ENCODE results near the gene FABP3. TPM values are rescaled to one million over a fixed set of nuclear protein-coding genes. Genes with fewer than 3 reads are reported as not detected.

Gene FABP3
- total RNA-seq, 1 experiment from 2014 or later, result 0.49 TPM

DNA sequence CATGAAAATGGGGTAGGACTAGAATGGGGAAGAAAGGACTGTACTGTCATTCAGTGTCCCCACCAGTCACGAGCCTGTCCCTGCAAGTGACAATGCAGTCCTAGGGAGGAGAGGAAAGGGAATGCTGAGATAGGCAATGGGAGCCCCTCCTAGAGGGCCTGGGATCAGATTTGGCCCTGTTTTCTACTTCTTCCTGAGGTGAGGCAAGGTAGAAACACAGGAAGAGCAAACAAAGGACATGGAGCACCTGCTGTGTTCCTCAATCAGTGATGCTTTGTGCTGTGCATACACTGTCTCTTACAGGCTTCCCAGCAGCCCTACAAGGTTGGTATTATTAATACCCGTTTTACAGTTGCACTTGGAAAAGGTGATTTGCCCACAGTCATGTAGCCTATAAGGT, 6.1 kb downstream of the FABP3 start:
- Histone ChIP-seq H3K4me3 (ENCODE audit: low read depth in 2 of 2, low read length in 2 of 2) (no peak overlapping the region), H3K27ac (ENCODE audit: low read length) (no peak overlapping the region), H3K4me1 (ENCODE audit: control insufficient read depth, insufficient read depth, low read length) (no peaks in the 10 kb centered on the region), H3K9me3 (ENCODE audit: control insufficient read depth, insufficient read depth, low read depth, low read length) (no peaks in the 10 kb centered on the region), H3K27me3 (ENCODE audit: control insufficient read depth, insufficient read depth, low read length) (no peaks in the 10 kb centered on the region), H3K36me3 (ENCODE audit: control insufficient read depth, insufficient read depth, low read length) (no peaks in the 10 kb centered on the region)
- in situ Hi-C loops (cut with HindIII; ENCODE audit: low pct_unique_long_range_greater_than_20kb, low sequenced_read_pairs) (no loop called here), intact Hi-C loops (cut with micrococcal nuclease; ENCODE audit: unreplicated experiment) (no loop called here)
- no peak for DNase-seq (ENCODE audit: low read depth, low spot score)
- no TSS peak for BruUV-seq (replicated peaks)
- ChIA-PET POLR2A (no interaction called here), CTCF (no interaction called here)
- ATAC-seq, result no peak
- TF ChIP-seq, protein P1, sequence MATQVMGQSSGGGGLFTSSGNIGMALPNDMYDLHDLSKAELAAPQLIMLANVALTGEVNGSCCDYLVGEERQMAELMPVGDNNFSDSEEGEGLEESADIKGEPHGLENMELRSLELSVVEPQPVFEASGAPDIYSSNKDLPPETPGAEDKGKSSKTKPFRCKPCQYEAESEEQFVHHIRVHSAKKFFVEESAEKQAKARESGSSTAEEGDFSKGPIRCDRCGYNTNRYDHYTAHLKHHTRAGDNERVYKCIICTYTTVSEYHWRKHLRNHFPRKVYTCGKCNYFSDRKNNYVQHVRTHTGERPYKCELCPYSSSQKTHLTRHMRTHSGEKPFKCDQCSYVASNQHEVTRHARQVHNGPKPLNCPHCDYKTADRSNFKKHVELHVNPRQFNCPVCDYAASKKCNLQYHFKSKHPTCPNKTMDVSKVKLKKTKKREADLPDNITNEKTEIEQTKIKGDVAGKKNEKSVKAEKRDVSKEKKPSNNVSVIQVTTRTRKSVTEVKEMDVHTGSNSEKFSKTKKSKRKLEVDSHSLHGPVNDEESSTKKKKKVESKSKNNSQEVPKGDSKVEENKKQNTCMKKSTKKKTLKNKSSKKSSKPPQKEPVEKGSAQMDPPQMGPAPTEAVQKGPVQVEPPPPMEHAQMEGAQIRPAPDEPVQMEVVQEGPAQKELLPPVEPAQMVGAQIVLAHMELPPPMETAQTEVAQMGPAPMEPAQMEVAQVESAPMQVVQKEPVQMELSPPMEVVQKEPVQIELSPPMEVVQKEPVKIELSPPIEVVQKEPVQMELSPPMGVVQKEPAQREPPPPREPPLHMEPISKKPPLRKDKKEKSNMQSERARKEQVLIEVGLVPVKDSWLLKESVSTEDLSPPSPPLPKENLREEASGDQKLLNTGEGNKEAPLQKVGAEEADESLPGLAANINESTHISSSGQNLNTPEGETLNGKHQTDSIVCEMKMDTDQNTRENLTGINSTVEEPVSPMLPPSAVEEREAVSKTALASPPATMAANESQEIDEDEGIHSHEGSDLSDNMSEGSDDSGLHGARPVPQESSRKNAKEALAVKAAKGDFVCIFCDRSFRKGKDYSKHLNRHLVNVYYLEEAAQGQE (IDR thresholded peaks at IDR 0.05; ENCODE audit: insufficient read depth in 1 of 2, low read depth in 2 of 2, low read length in 1 of 2), result no peak
- TF ChIP-seq, protein P2, sequence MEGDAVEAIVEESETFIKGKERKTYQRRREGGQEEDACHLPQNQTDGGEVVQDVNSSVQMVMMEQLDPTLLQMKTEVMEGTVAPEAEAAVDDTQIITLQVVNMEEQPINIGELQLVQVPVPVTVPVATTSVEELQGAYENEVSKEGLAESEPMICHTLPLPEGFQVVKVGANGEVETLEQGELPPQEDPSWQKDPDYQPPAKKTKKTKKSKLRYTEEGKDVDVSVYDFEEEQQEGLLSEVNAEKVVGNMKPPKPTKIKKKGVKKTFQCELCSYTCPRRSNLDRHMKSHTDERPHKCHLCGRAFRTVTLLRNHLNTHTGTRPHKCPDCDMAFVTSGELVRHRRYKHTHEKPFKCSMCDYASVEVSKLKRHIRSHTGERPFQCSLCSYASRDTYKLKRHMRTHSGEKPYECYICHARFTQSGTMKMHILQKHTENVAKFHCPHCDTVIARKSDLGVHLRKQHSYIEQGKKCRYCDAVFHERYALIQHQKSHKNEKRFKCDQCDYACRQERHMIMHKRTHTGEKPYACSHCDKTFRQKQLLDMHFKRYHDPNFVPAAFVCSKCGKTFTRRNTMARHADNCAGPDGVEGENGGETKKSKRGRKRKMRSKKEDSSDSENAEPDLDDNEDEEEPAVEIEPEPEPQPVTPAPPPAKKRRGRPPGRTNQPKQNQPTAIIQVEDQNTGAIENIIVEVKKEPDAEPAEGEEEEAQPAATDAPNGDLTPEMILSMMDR (IDR thresholded peaks at IDR 0.05), result no peak
- TF ChIP-seq TCF7L2 (IDR thresholded peaks at IDR 0.05; ENCODE audit: low read depth, low read length) (no peak), POLR2AphosphoS5 (IDR thresholded peaks at IDR 0.05; ENCODE audit: low read depth, low read length) (no peak), SIN3A (IDR thresholded peaks at IDR 0.05; ENCODE audit: borderline replicate concordance, insufficient read depth, low read depth, low read length) (no peak)

DNA sequence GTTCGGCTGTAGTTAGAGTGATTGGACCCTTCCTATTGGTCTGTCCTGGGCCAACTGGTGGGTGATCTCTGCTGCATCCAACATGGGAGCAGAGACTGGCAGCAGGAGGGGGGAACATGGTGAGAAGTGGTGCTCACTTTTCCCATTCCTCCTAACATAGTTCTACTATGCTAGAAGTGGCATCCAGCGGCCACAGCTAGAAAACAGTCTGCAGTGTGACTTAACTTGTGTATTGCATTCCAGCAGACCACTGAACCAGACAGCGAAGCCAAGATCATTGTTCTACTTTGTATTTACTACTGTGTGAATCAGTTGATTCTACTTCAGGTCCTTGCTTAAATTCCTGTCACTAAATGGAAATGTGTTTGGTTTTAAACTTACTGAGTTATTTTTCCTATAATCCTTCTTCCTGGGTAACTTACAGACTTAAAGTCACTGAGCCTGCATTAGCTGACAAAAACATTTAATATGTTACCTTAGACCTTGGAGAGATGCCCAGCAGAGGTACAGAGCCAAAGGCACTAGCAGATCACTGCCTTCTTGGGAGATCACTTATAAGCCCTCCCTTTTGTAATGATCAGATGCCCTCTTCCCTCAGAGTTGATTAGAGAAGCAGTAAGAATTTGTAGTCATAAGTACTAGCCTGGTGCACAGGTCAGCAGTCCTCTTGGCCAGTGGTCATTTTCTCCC, 8.2 kb downstream of the FABP3 start:
- Histone ChIP-seq H3K4me3 (ENCODE audit: low read depth in 2 of 2, low read length in 2 of 2) (no peak overlapping the region), H3K27me3 (ENCODE audit: control insufficient read depth, insufficient read depth, low read length) (no peaks in the 10 kb centered on the region), H3K36me3 (ENCODE audit: control insufficient read depth, insufficient read depth, low read length) (no peaks in the 10 kb centered on the region), H3K27ac (ENCODE audit: low read length) (no peak overlapping the region), H3K4me1 (ENCODE audit: control insufficient read depth, insufficient read depth, low read length) (no peaks in the 10 kb centered on the region), H3K9me3 (ENCODE audit: control insufficient read depth, insufficient read depth, low read depth, low read length) (no peaks in the 10 kb centered on the region)
- in situ Hi-C loops (cut with HindIII; ENCODE audit: low pct_unique_long_range_greater_than_20kb, low sequenced_read_pairs) (no loop called here), intact Hi-C loops (cut with micrococcal nuclease; ENCODE audit: unreplicated experiment) (no loop called here)
- ATAC-seq (no peak), DNase-seq (ENCODE audit: low read depth, low spot score) (no peak)
- ChIA-PET POLR2A (no interaction called here), CTCF (no interaction called here)
- no TSS peak for BruUV-seq (replicated peaks)
- TF ChIP-seq POLR2AphosphoS5 (IDR thresholded peaks at IDR 0.05; ENCODE audit: low read depth, low read length), result no peak
- TF ChIP-seq, protein P2 (IDR thresholded peaks at IDR 0.05), result no peak
- no peak for TF ChIP-seq SIN3A (IDR thresholded peaks at IDR 0.05; ENCODE audit: borderline replicate concordance, insufficient read depth, low read depth, low read length)
- no peak for TF ChIP-seq TCF7L2 (IDR thresholded peaks at IDR 0.05; ENCODE audit: low read depth, low read length)
- TF ChIP-seq, protein P1 (IDR thresholded peaks at IDR 0.05; ENCODE audit: insufficient read depth in 1 of 2, low read depth in 2 of 2, low read length in 1 of 2), result no peak
